GM19452 (cell line): Measurements from ENCODE around the gene HCK.

Experiments used
- ATAC-seq: cut with Tn5 transposase; IDR thresholded peaks from one replicate; pipeline ENCODE4 v1.9.1; 2021; ENCODE audit not compliant: unreplicated experiment

The HCK gene

GRCh38 chr20:32052090-32052777 lies at the start of gene HCK:
Gene HCK, plus strand, starts transcription at chr20:32052242.
- no peak for ATAC-seq

GRCh38 chr20:32003325-32003724 lies 48.7 kb upstream of the HCK start:
- ATAC-seq: no peak

DNA sequence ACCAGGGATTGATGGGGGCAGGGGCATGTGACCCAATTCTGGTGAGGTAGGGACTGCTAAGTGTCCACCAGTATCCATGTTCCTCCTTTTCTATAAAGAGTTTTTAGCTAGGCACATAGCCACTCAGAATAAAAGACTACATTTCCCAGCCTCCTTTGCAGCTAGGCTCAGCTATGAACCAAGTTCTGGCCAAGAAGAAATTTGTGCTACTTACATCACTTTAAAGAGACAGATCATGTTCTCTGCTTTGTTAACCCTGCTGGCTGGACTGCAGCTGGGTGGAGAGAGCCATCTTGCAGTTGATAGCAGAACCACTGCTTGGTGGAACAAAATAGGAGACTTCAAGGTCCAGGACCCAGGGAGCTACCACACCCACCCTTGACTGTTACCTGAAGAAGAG lies 47.1 kb upstream of the HCK start:
- ATAC-seq: no peak

GRCh38 chr20:32006053-32006452 lies 46.0 kb upstream of the HCK start:
- no peak for ATAC-seq

DNA sequence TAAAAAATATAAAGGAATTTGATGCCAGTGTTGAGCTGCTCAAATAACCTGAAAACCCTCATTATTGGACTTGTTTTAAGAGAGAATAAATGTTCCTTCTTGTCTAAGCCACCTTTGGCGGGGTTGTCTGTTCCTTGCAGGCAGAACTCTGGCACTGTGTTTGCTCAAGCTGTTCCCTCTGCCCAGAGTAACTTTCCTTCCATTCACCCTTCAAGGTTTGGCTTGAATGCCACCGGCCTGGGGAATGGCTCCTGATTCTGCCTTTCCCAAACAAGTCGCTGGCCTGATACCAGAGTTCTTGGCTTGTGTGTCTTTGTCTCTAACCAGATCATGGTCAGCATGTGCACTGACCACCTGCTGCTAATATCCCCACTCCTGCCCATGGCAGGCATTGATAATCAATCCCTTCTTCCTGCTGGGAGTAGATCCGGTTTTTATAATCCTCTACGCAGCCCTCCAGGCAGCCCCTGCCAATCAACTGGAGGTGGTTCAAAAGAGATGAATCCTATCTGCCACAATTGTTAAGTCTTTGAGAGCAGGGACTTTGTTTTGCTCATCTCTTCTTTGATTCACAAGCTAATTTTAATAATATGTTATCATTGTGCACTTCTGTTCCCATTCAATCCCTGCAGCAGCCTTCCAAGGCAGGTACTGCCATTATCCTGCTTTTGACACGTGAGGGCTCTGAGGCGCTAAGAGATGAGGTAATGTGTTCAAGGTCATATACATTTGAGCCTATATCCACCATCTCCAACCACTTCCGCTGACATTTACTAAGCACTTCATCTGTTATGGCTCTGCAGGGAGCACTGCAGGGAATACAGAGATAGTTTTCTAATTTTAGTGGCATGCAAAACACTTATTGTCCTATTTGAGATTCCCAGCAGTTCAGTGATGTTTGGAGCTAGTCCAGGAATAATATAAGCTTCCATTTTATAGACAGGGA lies 44.9 kb upstream of the HCK start:
- ATAC-seq: no peak

DNA sequence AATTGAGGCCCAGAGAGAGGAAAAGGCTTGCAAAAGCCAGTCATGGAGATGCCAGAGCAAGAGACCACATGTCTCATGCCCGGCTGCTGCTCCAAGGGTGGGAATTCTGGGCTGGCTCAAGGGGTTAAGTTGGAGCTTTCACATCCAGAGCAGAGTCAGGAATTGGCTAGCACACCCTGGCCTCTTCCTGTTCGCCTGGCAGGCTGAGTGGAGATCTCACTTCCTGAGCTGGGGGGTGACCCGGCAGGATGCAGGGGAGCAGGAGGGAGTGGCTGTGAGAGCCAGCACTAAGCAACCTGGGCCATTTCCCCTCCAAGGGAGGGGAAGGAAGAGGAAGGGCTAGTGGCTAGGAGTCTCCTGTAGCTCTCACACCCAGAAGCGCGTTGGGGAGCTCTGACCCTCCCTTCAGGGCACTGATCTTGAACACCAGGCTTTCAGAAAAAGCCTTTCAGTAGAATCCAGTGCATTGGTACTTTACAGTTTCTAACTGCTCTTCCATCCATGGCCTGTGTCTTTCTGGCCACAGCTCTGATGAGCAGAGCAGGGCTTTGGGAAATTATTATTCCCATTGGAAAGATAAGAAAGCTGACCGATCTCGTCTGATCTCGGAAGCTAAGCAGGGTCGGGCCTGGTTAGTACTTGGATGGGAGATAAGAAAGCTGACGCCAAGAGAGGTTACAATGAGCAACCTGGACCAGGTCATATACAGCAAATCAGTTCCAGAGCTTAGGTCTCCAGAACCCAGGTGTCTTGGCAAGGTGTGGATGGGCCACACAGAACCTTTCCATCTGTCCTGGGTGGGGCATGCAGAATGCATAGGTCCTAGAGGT lies 44.0 kb upstream of the HCK start:
- no peak for ATAC-seq

GRCh38 chr20:32009564-32009963 lies 42.5 kb upstream of the HCK start:
- ATAC-seq: no peak

DNA sequence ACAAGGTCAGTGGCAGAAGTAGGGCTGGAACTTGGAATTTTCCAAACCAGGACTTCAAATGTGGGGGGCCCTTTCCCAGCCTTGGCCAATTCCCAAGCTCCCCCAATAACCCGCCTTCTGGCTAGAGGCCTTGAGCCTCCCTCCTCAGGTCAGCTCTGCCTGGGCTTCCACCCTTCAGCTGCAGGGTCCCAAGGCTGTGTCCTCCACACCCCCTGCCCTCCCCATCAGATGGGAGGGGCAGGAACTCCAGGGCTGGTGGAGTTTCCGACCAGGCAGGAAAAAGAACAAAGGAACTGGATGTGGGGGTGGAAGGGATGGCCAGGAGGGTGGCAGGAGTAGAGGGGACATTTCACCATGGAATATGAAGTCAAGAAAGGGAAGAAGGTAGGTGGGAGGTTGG lies 41.9 kb upstream of the HCK start, which contains the start of gene CCM2L:
Gene CCM2L, plus strand, starts transcription at position 338 of the 400 bp plus-strand sequence. Its CDS starts 17 bp downstream, at position 355.
- no peak for ATAC-seq

DNA sequence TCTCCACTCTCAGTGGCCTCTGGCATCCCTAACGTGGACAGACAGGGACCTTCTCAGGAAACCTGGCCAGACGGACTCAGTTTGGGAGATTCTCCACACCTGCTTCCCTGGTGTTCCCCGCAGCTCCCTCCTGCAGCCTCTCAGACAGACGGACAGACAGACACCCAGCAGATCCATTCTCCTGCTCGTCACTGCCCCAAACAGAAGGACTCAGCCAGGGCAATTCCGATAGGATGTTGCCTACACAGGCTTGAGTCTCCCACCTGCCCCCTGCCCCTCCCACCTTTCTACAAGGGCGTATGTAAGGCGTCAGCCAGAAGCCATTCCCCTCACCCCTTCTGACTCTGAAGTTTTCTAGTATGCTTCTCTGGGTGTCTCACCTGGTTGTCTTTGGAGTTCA lies 41.4 kb upstream of the HCK start:
- no peak for ATAC-seq

- ATAC-seq: no peak
Measured at GRCh38 chr20:32012159-32012688, 39.8 kb upstream of the HCK start.

DNA sequence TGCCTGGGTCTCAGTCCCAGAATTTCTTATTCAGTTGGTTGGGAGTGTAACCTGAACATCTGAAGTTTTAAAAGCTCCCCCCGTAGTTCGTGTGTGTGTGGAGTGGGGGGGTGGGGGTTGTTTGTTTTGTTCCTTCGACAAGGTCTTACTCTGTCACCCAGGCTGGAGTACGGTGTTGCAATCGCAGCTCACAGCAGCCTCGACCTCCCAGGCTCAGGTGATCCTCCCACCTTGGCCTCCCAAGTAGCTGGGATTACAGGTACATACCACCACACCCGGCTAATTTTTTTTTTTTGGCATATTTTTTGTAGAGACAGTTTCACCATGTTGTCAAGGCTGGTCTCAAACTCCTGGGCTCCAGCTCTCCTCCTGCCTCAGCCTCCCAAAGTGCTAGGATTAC lies 38.7 kb upstream of the HCK start:
- no peak for ATAC-seq

DNA sequence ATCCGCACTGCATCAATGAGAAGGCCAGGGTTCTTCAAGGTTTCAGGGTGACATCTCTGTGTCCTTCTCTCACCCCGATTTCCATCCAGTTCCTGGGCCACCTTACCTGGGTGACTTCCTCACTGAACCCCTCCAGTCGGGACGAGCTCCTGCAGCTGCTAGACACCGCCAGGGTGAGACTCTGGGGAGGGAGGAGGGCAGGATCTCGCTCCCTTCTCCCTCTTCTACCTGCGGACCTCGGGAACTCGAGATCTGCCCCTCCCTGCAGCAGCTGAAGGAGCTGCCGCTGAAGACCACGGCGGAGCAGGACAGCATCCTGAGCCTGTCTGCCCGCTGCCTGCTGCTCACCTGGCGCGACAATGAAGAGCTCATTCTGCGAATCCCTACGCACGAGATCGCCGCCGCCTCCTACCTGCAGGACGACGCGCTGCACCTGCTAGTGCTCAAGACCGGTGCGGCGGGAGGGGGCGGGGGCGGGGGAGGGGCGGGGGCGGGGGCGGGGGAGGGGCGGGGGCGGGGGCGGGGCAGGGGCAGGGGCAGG lies 34.3 kb upstream of the HCK start:
- no peak for ATAC-seq

GRCh38 chr20:32018269-32019155 lies 33.5 kb upstream of the HCK start:
- ATAC-seq: no peak

DNA sequence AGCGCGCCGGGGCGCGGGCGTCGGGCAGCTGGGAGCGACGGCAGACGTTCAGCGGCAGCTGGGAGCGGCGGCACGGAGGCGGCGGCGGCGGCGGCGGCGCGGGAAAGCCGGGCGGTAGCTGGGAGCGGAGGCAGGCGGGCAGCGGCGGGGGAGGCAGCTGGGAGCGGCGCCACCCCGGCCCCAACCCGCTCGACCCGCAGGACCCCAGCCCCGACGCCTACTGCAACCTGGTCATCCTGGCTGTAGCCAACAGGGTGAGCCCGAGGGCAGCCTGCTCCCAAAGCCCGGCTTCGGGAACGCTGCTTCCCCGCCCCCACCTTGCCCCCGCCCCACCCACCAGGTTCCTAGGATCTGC lies 32.9 kb upstream of the HCK start:
- ATAC-seq: no peak

GRCh38 chr20:32019563-32020463 lies 32.2 kb upstream of the HCK start:
- no peak for ATAC-seq

DNA sequence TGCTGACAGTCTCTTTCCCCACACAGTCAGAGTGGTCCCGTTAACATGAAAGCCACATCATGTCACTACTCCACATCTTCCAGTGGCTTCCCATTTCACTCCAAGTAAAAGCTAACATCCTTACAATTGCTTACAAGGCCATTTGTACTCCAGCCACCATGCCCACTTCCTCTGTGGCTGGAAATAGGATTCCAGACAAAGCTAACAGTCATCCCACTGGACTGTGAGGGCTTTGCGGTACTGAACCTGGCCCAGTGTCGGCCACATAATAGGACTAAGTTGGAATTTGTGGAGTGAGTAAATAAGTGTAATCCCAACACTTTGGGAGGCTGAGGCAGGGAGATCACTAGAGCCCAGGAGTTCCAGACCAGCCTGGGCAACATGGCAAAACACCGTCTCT lies 31.0 kb upstream of the HCK start:
- ATAC-seq: no peak

GRCh38 chr20:32024683-32025295 lies 27.3 kb upstream of the HCK start:
- ATAC-seq: no peak

- no peak for ATAC-seq
Measured at GRCh38 chr20:32027643-32028042, 24.4 kb upstream of the HCK start.
